Testis (tissue), 2 donors: ENCODE measurements around the gene PLOD1.

ENCODE experiments used
- CTCF ChIP-seq, 3 experiments: fragments of 450-650 bp in 2 of 3; fragments of 200-600 bp in 1 of 3; sonication (generic) in 1 of 3; IDR thresholded peaks; one replicate each; pipeline ENCODE4 v1.5.1; 2016 to 2019; ENCODE audit warnings: antibody characterized with exemption in 3 of 3, mild to moderate bottlenecking in 2 of 3, moderate library complexity in 1 of 3
- POLR2A ChIP-seq: fragments of 450-650 bp; IDR thresholded peaks from one replicate; pipeline ENCODE4 v1.6.1; 2017; ENCODE audit warnings: antibody characterized with exemption, mild to moderate bottlenecking, moderate library complexity

- TF ChIP-seq CTCF (IDR thresholded peaks at IDR 0.05) (no peak), POLR2A (no peak)
Measured at GRCh38 chr1:11985171-11985570, 50.7 kb downstream of the PLOD1 start.
